Calu3 (cell line): ENCODE results near the gene COA7. TPM values are rescaled to one million over a fixed set of nuclear protein-coding genes. Genes with fewer than 3 reads are reported as not detected.

ENCODE experiments used
- BruUV-seq: library from RNA; stranded (reverse); fragments of 400-500 nt; replicated peaks from 2 replicates; lab custom pipeline; 2021; lab: Mats Ljungman, UMichigan
- CTCF ChIA-PET: fragments of 300-600 bp; sonication (Branson Sonifier 250); formaldehyde crosslinking; loops from one replicate; lab custom pipeline; 2022; ENCODE audit warnings: antibody characterized with exemption; lab: Charles Lee
- DNase-seq: peaks from one replicate; pipeline ENCODE4 v3.0.0; 2022
- H3K27ac Mint-ChIP-seq: one replicate; pipeline ENCODE4 v1.8.0; 2022; ENCODE audit warnings: mixed read lengths; ENCODE audit not compliant: unreplicated experiment
- H3K27me3 Mint-ChIP-seq: one replicate; pipeline ENCODE4 v1.8.0; 2022; ENCODE audit warnings: mixed read lengths; ENCODE audit not compliant: unreplicated experiment
- H3K36me3 Mint-ChIP-seq: one replicate; pipeline ENCODE4 v1.8.0; 2022; ENCODE audit warnings: mild to moderate bottlenecking, moderate library complexity, mixed read lengths; ENCODE audit not compliant: insufficient read depth, unreplicated experiment
- H3K4me1 Mint-ChIP-seq: one replicate; pipeline ENCODE4 v1.8.0; 2022; ENCODE audit warnings: mild to moderate bottlenecking, low read depth, mixed read lengths; ENCODE audit not compliant: unreplicated experiment
- H3K4me3 Mint-ChIP-seq: one replicate; pipeline ENCODE4 v1.8.0; 2022; ENCODE audit warnings: mild to moderate bottlenecking, low read depth, moderate library complexity, mixed read lengths; ENCODE audit not compliant: unreplicated experiment
- H3K9me3 Mint-ChIP-seq: one replicate; pipeline ENCODE4 v1.8.0; 2022; ENCODE audit warnings: low read depth, mixed read lengths; ENCODE audit not compliant: unreplicated experiment
- intact Hi-C: fragments of 100-400 bp; cut with micrococcal nuclease; formaldehyde crosslinking; loops from one replicate; pipeline ENCODE4 v1.10.0; 2022; ENCODE audit not compliant: unreplicated experiment
- total RNA-seq: library from RNA; stranded (reverse); gene quantifications from 2 replicates; pipeline ENCODE4 v1.2.3, GENCODE V29; 2022
- TF ChIP-seq, protein P1 (sequence below): fragments of 200-600 bp; IDR thresholded peaks from one replicate; pipeline ENCODE4 v1.8.0; 2022; ENCODE audit warnings: antibody characterized with exemption; ENCODE audit not compliant: unreplicated experiment

The COA7 gene
- total RNA-seq, 1 experiment from 2014 or later: 42.4 TPM

DNA sequence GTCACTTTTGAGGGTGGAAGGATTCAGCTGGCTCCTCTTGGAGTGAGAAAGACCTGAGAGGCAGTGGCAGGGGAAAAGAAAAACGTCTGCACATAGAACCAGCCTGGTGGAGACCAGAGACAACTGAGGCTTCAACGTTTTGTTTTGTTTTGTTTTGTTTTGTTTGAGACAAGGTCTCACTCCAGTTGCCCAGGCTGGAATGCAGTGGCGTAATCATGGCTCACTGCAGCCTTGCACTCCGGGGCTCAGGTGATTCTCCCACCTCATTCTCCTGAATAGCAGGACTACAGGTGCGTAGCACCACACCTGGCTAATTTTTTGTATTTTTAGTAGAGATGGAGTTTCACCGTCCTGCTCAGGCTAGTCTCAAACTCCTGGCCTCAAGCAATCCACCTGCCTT is 52.9 kb downstream of the COA7 start:
- no peak for DNase-seq
- Mint-ChIP-seq H3K36me3 (no peaks in the 10 kb centered on the region), H3K4me1 (no peaks in the 10 kb centered on the region), H3K27me3 (peaks cover 8% of the 10 kb centered on the region), H3K4me3 (no peak overlapping the region), H3K9me3 (peaks cover 2% of the 10 kb centered on the region), H3K27ac (no peak overlapping the region)
- TF ChIP-seq, protein P1, sequence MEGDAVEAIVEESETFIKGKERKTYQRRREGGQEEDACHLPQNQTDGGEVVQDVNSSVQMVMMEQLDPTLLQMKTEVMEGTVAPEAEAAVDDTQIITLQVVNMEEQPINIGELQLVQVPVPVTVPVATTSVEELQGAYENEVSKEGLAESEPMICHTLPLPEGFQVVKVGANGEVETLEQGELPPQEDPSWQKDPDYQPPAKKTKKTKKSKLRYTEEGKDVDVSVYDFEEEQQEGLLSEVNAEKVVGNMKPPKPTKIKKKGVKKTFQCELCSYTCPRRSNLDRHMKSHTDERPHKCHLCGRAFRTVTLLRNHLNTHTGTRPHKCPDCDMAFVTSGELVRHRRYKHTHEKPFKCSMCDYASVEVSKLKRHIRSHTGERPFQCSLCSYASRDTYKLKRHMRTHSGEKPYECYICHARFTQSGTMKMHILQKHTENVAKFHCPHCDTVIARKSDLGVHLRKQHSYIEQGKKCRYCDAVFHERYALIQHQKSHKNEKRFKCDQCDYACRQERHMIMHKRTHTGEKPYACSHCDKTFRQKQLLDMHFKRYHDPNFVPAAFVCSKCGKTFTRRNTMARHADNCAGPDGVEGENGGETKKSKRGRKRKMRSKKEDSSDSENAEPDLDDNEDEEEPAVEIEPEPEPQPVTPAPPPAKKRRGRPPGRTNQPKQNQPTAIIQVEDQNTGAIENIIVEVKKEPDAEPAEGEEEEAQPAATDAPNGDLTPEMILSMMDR: no peak
- no TSS peak for BruUV-seq
- intact Hi-C loops: no loop called here
- CTCF ChIA-PET: interaction anchor here (0.6 to 0.7 kb wide), 3 partner anchors 10 to 144 kb away, joined by 3 read pairs; no protein-coding TSS in a partner anchor

DNA sequence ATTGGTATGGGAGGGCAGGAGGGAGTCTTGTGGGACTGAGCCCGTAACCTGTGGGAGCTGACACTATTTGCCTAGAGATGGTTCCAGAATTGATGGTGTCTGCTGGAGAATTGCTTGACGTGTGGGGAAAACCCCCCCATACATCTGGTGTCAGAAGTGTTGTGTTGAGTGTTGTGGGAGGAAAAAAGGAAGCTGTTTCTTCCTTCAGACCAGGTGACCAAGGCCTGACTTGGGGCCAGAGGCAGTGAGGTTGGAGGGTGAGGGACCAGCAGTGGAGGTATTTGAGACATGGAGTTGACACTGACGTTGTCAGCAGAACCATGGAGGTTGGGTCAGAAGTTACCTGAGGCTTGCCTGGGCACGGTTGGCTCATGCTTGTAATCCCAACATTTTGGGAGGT is 56.8 kb downstream of the COA7 start:
- intact Hi-C loops: no loop called here
- CTCF ChIA-PET: no interaction called here
- TF ChIP-seq, protein P1: no peak
- Mint-ChIP-seq H3K4me1 (no peaks in the 10 kb centered on the region), H3K4me3 (no peak overlapping the region), H3K9me3 (peaks cover 2% of the 10 kb centered on the region), H3K27me3 (peaks cover 8% of the 10 kb centered on the region), H3K36me3 (no peaks in the 10 kb centered on the region), H3K27ac (no peak overlapping the region)
- no peak for DNase-seq
- no TSS peak for BruUV-seq

DNA sequence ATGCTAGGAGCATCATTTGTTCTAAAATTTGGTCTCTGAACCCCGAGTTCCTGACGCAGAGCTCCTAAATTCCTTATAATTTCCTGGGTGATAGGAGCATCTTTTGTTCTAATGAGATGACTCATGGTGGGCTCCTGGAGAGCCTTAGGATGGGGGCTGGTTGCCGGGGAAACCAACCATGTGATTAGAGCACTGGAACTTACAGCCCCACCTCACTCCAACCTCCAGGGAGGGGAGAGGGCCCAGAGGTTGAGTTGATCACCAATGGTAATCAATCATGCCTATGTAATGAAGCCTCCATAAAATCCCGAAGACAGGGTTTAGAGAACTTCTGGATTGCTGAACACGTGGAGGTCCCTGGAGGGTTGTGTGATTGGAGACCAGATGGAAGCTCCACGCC is 57.5 kb downstream of the COA7 start:
- no TSS peak for BruUV-seq
- CTCF ChIA-PET: no interaction called here

DNA sequence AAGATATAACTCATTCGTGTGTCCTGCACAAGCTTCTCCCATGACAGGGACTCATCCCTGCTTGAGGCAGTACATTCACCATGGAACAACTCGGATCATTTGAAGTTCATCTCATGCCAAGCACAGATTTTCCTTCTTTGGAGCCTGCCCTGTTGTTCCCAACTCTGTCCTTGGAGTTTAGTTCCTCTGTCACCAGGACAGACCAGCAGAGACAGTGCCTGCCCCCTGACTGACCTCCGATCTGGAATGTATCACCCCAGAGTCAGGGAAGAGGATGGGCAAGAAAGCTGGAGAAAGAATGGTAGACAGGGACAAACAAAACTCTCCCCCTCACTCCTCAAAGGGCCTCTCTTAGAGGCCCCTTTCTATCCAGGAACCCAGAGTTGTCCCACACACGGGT is 60.2 kb downstream of the COA7 start:
- DNase-seq: no peak
- no peak overlapping the region for H3K4me3 Mint-ChIP-seq
- intact Hi-C loops: no loop called here
- BruUV-seq: no TSS peak
- peaks cover 17% of the 10 kb centered on the region for H3K27me3 Mint-ChIP-seq
- H3K9me3 Mint-ChIP-seq: peaks cover 2% of the 10 kb centered on the region
- CTCF ChIA-PET: no interaction called here
- H3K36me3 Mint-ChIP-seq: no peaks in the 10 kb centered on the region
- peaks cover 7% of the 10 kb centered on the region for H3K4me1 Mint-ChIP-seq
- H3K27ac Mint-ChIP-seq: no peak overlapping the region
- TF ChIP-seq, protein P1: no peak

More for the DNA sequence above, 57.5 kb downstream of the COA7 start:
- H3K36me3 Mint-ChIP-seq: no peaks in the 10 kb centered on the region
- H3K9me3 Mint-ChIP-seq: peaks cover 2% of the 10 kb centered on the region
- TF ChIP-seq, protein P1: no peak
- no peak overlapping the region for H3K4me3 Mint-ChIP-seq
- H3K27ac Mint-ChIP-seq: no peak overlapping the region
- intact Hi-C loops: no loop called here
- H3K4me1 Mint-ChIP-seq: peaks cover 1% of the 10 kb centered on the region
- peaks cover 8% of the 10 kb centered on the region for H3K27me3 Mint-ChIP-seq
- no peak for DNase-seq
